Measurements from ENCODE around the gene SLC36A4. TPM values are rescaled to one million over a fixed set of nuclear protein-coding genes. Genes with fewer than 3 reads are reported as not detected.
A peak's percentile ranks its signal among the peaks of the same experiment; 100 is the strongest.

Gene SLC36A4
- total and polyA plus RNA-seq, 2 of the 13 experiments (the other 11 are each of a cell fraction or from before 2014, with no cell fraction given) = 7.3 to 9.5 TPM

DNA sequence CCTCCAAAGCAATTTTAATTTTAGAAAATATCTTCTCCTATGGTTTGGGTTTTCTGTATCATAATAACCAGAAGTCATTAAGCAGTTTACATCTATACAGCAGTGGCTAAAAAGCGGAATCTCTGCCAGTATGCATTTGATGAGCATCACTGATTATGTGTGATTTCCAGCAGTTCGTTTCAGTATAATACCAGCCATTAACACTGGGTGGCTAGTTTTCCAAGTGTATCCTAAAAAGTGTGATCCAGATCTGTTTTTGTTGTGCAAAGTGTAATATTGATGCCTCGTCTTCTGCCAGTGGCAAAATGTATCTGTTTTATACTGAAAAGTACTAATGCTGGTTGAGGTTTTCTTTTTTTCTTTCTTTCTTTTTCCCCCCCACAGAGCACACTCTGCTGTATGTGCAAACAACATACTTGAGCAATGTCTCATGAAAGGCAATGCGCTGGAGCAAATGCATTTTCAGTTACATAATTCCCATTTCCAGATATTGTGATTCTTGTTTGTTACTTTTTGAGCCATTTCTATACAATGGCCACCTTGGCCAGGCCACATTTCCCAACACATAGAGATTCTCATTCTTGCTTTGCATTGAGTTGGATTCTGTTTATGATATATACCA is 64.2 kb downstream of the SLC36A4 start:
- Histone ChIP-seq H3K36me3 (replicated peaks in 1 of 2; ENCODE audit: control insufficient read depth in 1 of 2, insufficient read depth in 2 of 2, low read length in 2 of 2) (no peaks in the 10 kb centered on the region), H3K27me3 (ENCODE audit: control insufficient read depth in 1 of 2, insufficient read depth in 2 of 2, low read length in 2 of 2) (no peaks in the 10 kb centered on the region), H3K79me2 (ENCODE audit: insufficient read depth, low read length) (no peaks in the 10 kb centered on the region), H3K9me3 (ENCODE audit: low read length) (no peaks in the 10 kb centered on the region), H3K27ac (ENCODE audit: extremely low read length, insufficient read depth, low read length) (no peak overlapping the region), H2AFZ (ENCODE audit: low read length) (no peak overlapping the region), H4K20me1 (ENCODE audit: insufficient read depth, low read length) (no peaks in the 10 kb centered on the region), H3K4me1 (ENCODE audit: insufficient read depth, low read length) (no peaks in the 10 kb centered on the region), H3K4me3 (replicated peaks in 1 of 3; ENCODE audit: insufficient read depth in 1 of 3, low read depth in 2 of 3, low read length in 3 of 3) (no peak overlapping the region), H3K4me2 (ENCODE audit: low read depth, low read length) (no peak overlapping the region), H3K9ac (ENCODE audit: insufficient read depth, low read depth, low read length) (no peak overlapping the region)
- 65% methylated on average over 4 of the region's 4 CpGs for WGBS (ENCODE audit: low lambda C conversion rate)
- POLR2A ChIA-PET = no interaction called here
- no peak for DNase-seq (ENCODE audit: low spot score)
- in situ Hi-C loops (cut with HindIII; ENCODE audit: extremely low pct_ligation_motif_present, low pct_unique_long_range_greater_than_20kb) (no loop called here), intact Hi-C loops (cut with micrococcal nuclease; ENCODE audit: unreplicated experiment) (no loop called here)
- no TSS peak for BruUV-seq (replicated peaks)
- peak; percentile 27; the same call in 2 of the 3 replicates for ATAC-seq
- no peak for FAIRE-seq
- CTCF ChIA-PET (ENCODE audit: low intra/inter-chr PET ratio, low total read pairs) = no interaction called here
- no peak for TF ChIP-seq PHF21A (CRISPR knock-in tag; IDR thresholded peaks at IDR 0.05)
- no peak for TF ChIP-seq GPN1 (CRISPR knock-in tag; IDR thresholded peaks at IDR 0.05; ENCODE audit: borderline replicate concordance)
- no peak for TF ChIP-seq U2AF1 (optimal IDR thresholded peaks at IDR 0.05; ENCODE audit: low read depth, low read length)
- TF ChIP-seq ZNF790 (CRISPR knock-in tag; IDR thresholded peaks at IDR 0.05; ENCODE audit: borderline replicate concordance) = no peak
- TF ChIP-seq, protein P1, sequence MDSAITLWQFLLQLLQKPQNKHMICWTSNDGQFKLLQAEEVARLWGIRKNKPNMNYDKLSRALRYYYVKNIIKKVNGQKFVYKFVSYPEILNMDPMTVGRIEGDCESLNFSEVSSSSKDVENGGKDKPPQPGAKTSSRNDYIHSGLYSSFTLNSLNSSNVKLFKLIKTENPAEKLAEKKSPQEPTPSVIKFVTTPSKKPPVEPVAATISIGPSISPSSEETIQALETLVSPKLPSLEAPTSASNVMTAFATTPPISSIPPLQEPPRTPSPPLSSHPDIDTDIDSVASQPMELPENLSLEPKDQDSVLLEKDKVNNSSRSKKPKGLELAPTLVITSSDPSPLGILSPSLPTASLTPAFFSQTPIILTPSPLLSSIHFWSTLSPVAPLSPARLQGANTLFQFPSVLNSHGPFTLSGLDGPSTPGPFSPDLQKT (CRISPR knock-in tag; IDR thresholded peaks at IDR 0.05; ENCODE audit: borderline replicate concordance) = no peak
- no peak for TF ChIP-seq JUND (CRISPR knock-in tag; IDR thresholded peaks at IDR 0.05)
- TF ChIP-seq, protein P2, sequence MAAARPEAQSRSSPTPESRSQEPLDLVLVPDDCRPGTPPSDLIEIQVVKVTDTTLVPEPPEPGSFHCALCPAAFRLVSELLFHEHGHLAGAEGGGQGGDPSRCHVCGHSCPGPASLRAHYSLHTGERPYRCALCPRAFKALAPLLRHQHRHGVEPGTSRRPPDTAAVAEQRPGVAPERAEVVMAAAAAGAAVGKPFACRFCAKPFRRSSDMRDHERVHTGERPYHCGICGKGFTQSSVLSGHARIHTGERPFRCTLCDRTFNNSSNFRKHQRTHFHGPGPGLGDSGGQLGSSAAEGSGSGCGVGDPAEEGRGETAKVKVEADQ (CRISPR knock-in tag; IDR thresholded peaks at IDR 0.05; ENCODE audit: borderline replicate concordance) = no peak
- no peak for TF ChIP-seq TSC22D2 (CRISPR knock-in tag; IDR thresholded peaks at IDR 0.05; ENCODE audit: borderline replicate concordance)
- TF ChIP-seq, protein P3, sequence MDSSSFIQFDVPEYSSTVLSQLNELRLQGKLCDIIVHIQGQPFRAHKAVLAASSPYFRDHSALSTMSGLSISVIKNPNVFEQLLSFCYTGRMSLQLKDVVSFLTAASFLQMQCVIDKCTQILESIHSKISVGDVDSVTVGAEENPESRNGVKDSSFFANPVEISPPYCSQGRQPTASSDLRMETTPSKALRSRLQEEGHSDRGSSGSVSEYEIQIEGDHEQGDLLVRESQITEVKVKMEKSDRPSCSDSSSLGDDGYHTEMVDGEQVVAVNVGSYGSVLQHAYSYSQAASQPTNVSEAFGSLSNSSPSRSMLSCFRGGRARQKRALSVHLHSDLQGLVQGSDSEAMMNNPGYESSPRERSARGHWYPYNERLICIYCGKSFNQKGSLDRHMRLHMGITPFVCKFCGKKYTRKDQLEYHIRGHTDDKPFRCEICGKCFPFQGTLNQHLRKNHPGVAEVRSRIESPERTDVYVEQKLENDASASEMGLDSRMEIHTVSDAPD (CRISPR knock-in tag; IDR thresholded peaks at IDR 0.05) = no peak
- TF ChIP-seq, protein P4, sequence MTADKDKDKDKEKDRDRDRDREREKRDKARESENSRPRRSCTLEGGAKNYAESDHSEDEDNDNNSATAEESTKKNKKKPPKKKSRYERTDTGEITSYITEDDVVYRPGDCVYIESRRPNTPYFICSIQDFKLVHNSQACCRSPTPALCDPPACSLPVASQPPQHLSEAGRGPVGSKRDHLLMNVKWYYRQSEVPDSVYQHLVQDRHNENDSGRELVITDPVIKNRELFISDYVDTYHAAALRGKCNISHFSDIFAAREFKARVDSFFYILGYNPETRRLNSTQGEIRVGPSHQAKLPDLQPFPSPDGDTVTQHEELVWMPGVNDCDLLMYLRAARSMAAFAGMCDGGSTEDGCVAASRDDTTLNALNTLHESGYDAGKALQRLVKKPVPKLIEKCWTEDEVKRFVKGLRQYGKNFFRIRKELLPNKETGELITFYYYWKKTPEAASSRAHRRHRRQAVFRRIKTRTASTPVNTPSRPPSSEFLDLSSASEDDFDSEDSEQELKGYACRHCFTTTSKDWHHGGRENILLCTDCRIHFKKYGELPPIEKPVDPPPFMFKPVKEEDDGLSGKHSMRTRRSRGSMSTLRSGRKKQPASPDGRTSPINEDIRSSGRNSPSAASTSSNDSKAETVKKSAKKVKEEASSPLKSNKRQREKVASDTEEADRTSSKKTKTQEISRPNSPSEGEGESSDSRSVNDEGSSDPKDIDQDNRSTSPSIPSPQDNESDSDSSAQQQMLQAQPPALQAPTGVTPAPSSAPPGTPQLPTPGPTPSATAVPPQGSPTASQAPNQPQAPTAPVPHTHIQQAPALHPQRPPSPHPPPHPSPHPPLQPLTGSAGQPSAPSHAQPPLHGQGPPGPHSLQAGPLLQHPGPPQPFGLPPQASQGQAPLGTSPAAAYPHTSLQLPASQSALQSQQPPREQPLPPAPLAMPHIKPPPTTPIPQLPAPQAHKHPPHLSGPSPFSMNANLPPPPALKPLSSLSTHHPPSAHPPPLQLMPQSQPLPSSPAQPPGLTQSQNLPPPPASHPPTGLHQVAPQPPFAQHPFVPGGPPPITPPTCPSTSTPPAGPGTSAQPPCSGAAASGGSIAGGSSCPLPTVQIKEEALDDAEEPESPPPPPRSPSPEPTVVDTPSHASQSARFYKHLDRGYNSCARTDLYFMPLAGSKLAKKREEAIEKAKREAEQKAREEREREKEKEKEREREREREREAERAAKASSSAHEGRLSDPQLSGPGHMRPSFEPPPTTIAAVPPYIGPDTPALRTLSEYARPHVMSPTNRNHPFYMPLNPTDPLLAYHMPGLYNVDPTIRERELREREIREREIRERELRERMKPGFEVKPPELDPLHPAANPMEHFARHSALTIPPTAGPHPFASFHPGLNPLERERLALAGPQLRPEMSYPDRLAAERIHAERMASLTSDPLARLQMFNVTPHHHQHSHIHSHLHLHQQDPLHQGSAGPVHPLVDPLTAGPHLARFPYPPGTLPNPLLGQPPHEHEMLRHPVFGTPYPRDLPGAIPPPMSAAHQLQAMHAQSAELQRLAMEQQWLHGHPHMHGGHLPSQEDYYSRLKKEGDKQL (CRISPR knock-in tag; IDR thresholded peaks at IDR 0.05; ENCODE audit: low read depth) = no peak
- no peak for TF ChIP-seq GATA4 (IDR thresholded peaks at IDR 0.05; ENCODE audit: borderline replicate concordance, low read depth)
- no peak for TF ChIP-seq PTBP1 (IDR thresholded peaks at IDR 0.05; ENCODE audit: low read depth, low read length, poor library complexity, severe bottlenecking)

All from HepG2 (cell line).